PC-3 (cell line): Measurements from ENCODE around the gene CMTM4. TPM values are rescaled to one million over a fixed set of nuclear protein-coding genes. Genes with fewer than 3 reads are reported as not detected.

Experiments
- ATAC-seq: fragments of 200-7000 bp; cut with Tn5 transposase; 2 replicates; pipeline ENCODE4 v1.9.1; 2020; ENCODE audit warnings: mild to moderate bottlenecking, moderate library complexity
- BruUV-seq: library from RNA; stranded (reverse); fragments of 400-500 nt; replicated peaks from 2 replicates; lab custom pipeline; 2021; lab: Mats Ljungman, UMichigan
- CTCF ChIA-PET: fragments of 300-600 bp; sonication (Branson Sonifier 250); formaldehyde crosslinking; loops from one replicate; lab custom pipeline; 2022; ENCODE audit warnings: antibody characterized with exemption; lab: Charles Lee
- POLR2A ChIA-PET: fragments of 300-600 bp; sonication (Branson Sonifier 250); formaldehyde crosslinking; loops from one replicate; lab custom pipeline; 2022; ENCODE audit warnings: antibody characterized with exemption; ENCODE audit not compliant: unreplicated experiment; lab: Charles Lee
- DNase-seq: peaks from one replicate; pipeline ENCODE4 v3.0.0-alpha.2; 2015
- H2AFZ ChIP-seq: fragments of 300-600 bp; sonication (generic); 2 replicates; pipeline ENCODE4 v1.6.0; 2016; ENCODE audit warnings: antibody characterized with exemption, low read length
- H3F3A ChIP-seq: fragments of 300-600 bp; sonication (generic); one replicate; pipeline ENCODE4 v1.6.0; 2017; ENCODE audit warnings: antibody characterized with exemption, low read length, control low read depth, mild to moderate bottlenecking; ENCODE audit not compliant: unreplicated experiment
- H3K27ac ChIP-seq: fragments of 300-600 bp; sonication (generic); 2 replicates; pipeline ENCODE4 v1.5.1; 2016; ENCODE audit warnings: mild to moderate bottlenecking, low read length
- H3K27me3 ChIP-seq: fragments of 300-600 bp; sonication (generic); 2 replicates; pipeline ENCODE4 v1.6.1; 2016; ENCODE audit warnings: low read length, mixed read lengths
- H3K36me3 ChIP-seq: fragments of 300-600 bp; sonication (generic); 2 replicates; pipeline ENCODE4 v1.6.1; 2016; ENCODE audit warnings: low read depth, mixed run types, low read length, mixed read lengths
- H3K4me1 ChIP-seq: fragments of 300-600 bp; sonication (generic); 2 replicates; pipeline ENCODE4 v1.5.1; 2016; ENCODE audit warnings: low read length; ENCODE audit not compliant: insufficient read depth
- H3K4me2 ChIP-seq: fragments of 300-600 bp; sonication (generic); 2 replicates; pipeline ENCODE4 v1.6.0; 2016; ENCODE audit warnings: low read length
- H3K4me3 ChIP-seq: fragments of 300-600 bp; sonication (generic); 2 replicates; pipeline ENCODE4 v1.5.1; 2016; ENCODE audit warnings: mild to moderate bottlenecking, low read length, mixed read lengths
- H3K79me2 ChIP-seq: fragments of 300-600 bp; sonication (generic); 2 replicates; pipeline ENCODE4 v1.6.1; 2017; ENCODE audit warnings: low read length, mixed read lengths
- H3K9ac ChIP-seq: fragments of 300-600 bp; sonication (generic); 2 replicates; pipeline ENCODE4 v1.6.0; 2016; ENCODE audit warnings: mild to moderate bottlenecking, low read length
- H3K9me2 ChIP-seq: fragments of 300-600 bp; sonication (generic); replicated peaks from 2 replicates; pipeline ENCODE4 v1.6.1; 2016; ENCODE audit warnings: mixed run types, low read length, mixed read lengths
- H3K9me3 ChIP-seq: fragments of 300-600 bp; sonication (generic); 2 replicates; pipeline ENCODE4 v1.6.1; 2016; ENCODE audit warnings: low read length, mixed read lengths
- H4K20me1 ChIP-seq: fragments of 300-600 bp; sonication (generic); 2 replicates; pipeline ENCODE4 v1.6.1; 2016; ENCODE audit warnings: low read length, mixed read lengths
- CTCF ChIP-seq: fragments of 300-600 bp; sonication (generic); conservative IDR thresholded peaks from 2 replicates; pipeline ENCODE4 v1.5.1; 2017; ENCODE audit warnings: antibody characterized with exemption, low read depth, mild to moderate bottlenecking, low read length
- EZH2 ChIP-seq: fragments of 300-600 bp; sonication (generic); IDR thresholded peaks from one replicate; pipeline ENCODE4 v1.6.1; 2017; ENCODE audit warnings: antibody characterized with exemption, mild to moderate bottlenecking, low read length; ENCODE audit not compliant: unreplicated experiment
- EZH2phosphoT487 ChIP-seq: fragments of 300-600 bp; sonication (generic); IDR thresholded peaks from 2 replicates; pipeline ENCODE4 v1.6.1; 2018; ENCODE audit warnings: mild to moderate bottlenecking, antibody characterized with exemption, low read length, borderline replicate concordance
- intact Hi-C: fragments of 100-400 bp; cut with micrococcal nuclease; formaldehyde crosslinking; loops from 2 replicates; pipeline ENCODE4 v1.9.0; 2023
- total RNA-seq: library from RNA; depleted of rRNA; stranded (reverse); fragments of >200 nt; gene quantifications from 2 replicates; pipeline ENCODE4 v1.2.3, GENCODE V29; 2014

The CMTM4 gene
- total RNA-seq, 1 experiment from 2014 or later, result 16.9 TPM

GRCh38 chr16:66609139-66609510 is 87.4 kb downstream of the CMTM4 start:
- Histone ChIP-seq H3K9me3 (no peaks in the 10 kb centered on the region), H3K9ac (no peak overlapping the region), H2AFZ (no peak overlapping the region), H3K79me2 (no peaks in the 10 kb centered on the region), H3F3A (no peaks in the 10 kb centered on the region), H3K4me2 (no peak overlapping the region), H3K27me3 (no peaks in the 10 kb centered on the region), H3K4me3 (no peak overlapping the region), H3K4me1 (peaks cover 6% of the 10 kb centered on the region; the same call in 1 of the 2 replicates), H3K27ac (no peak overlapping the region), H3K9me2 (no peaks in the 10 kb centered on the region), H4K20me1 (no peaks in the 10 kb centered on the region), H3K36me3 (no peaks in the 10 kb centered on the region; the same call in 1 of the 2 replicates)
- ATAC-seq (no peak), DNase-seq (no peak)
- ChIA-PET POLR2A (no interaction called here), CTCF (interaction anchor here (0.6 to 1.3 kb wide), 12 partner anchors 8 to 264 kb away, joined by 3 to 7 read pairs (median 4); no protein-coding TSS in a partner anchor)
- intact Hi-C loops, result loop anchor here (10.0 kb wide), 1 partner anchor 86 kb away; the partner anchor contains the start of gene CMTM4
- no TSS peak for BruUV-seq
- TF ChIP-seq EZH2phosphoT487, result no peak
- TF ChIP-seq CTCF, result no peak
- TF ChIP-seq EZH2, result no peak

GRCh38 chr16:66608241-66609138 is 88.1 kb downstream of the CMTM4 start:
- Histone ChIP-seq H3K27ac (no peak overlapping the region), H2AFZ (no peak overlapping the region), H3K9ac (no peak overlapping the region)

More at GRCh38 chr16:66608241-66609138, 88.1 kb downstream of the CMTM4 start:
- Histone ChIP-seq H3F3A (no peaks in the 10 kb centered on the region), H3K27me3 (no peaks in the 10 kb centered on the region), H4K20me1 (no peaks in the 10 kb centered on the region), H3K4me2 (no peak overlapping the region), H3K36me3 (no peaks in the 10 kb centered on the region), H3K9me2 (no peaks in the 10 kb centered on the region), H3K4me1 (peaks cover 6% of the 10 kb centered on the region; the same call in 1 of the 2 replicates), H3K79me2 (no peaks in the 10 kb centered on the region), H3K9me3 (no peaks in the 10 kb centered on the region), H3K4me3 (no peak overlapping the region)
- ChIA-PET CTCF (interaction anchor here (0.5 to 1.3 kb wide), 13 partner anchors 8 to 264 kb away, joined by 3 to 13 read pairs (median 4); no protein-coding TSS in a partner anchor), POLR2A (no interaction called here)
- peak; percentile 83 for DNase-seq
- peak; percentile 78 for ATAC-seq
- intact Hi-C loops, result loop anchor here (1.0 to 10.0 kb wide), 2 partner anchors 86 to 260 kb away; partner anchors contain the start of gene CMTM4
- BruUV-seq, result no TSS peak
- TF ChIP-seq CTCF, result peak; percentile 85
- TF ChIP-seq EZH2, result no peak
